Fibroblast of lung (primary cell): ENCODE results near the gene LRMDA. TPM values are rescaled to one million over a fixed set of nuclear protein-coding genes. Genes with fewer than 3 reads are reported as not detected.

Experiments
- DNase-seq, 2 donors: peaks; one replicate each; pipeline versions ENCODE4 v3.0.0 to v3.0.0-alpha.2; 2010; ENCODE audit warnings: low read depth in 2 of 2
- H2AFZ ChIP-seq: 2 replicates; pipeline ENCODE4 v1.5.1; 2012; ENCODE audit warnings: low read length, control low read depth, inconsistent platforms
- H3K27ac ChIP-seq: 2 replicates; pipeline ENCODE4 v1.5.1; 2011; ENCODE audit warnings: low read length, control low read depth; ENCODE audit not compliant: insufficient read depth
- H3K27me3 ChIP-seq: 2 replicates; pipeline ENCODE4 v1.5.1; 2011; ENCODE audit warnings: mild to moderate bottlenecking, low read length; ENCODE audit not compliant: control insufficient read depth, insufficient read depth
- H3K36me3 ChIP-seq: 2 replicates; pipeline ENCODE4 v1.5.1; 2011; ENCODE audit warnings: low read length; ENCODE audit not compliant: control insufficient read depth, insufficient read depth
- H3K4me1 ChIP-seq: 2 replicates; pipeline ENCODE4 v1.5.1; 2011; ENCODE audit warnings: low read length; ENCODE audit not compliant: control insufficient read depth, insufficient read depth; ENCODE audit errors: extremely low read depth
- H3K4me2 ChIP-seq: 2 replicates; pipeline ENCODE4 v1.5.1; 2011; ENCODE audit warnings: low read length, control low read depth; ENCODE audit not compliant: insufficient read depth; ENCODE audit errors: extremely low read depth
- H3K4me3 ChIP-seq, 4 experiments: fragments of 200-600 bp in 1 of 4; sonication (generic) in 1 of 4; replicated peaks in 1 of 4; 2 replicates each; pipeline ENCODE4 v1.5.1; 2011 to 2016; ENCODE audit warnings: low read length in 4 of 4, low read depth in 3 of 4, mild to moderate bottlenecking in 3 of 4, control low read depth in 2 of 4, inconsistent platforms in 1 of 4, mixed read lengths in 1 of 4; ENCODE audit not compliant: insufficient read depth in 1 of 4; ENCODE audit errors: control extremely low read depth in 1 of 4
- H3K79me2 ChIP-seq: 2 replicates; pipeline ENCODE4 v1.5.1; 2012; ENCODE audit warnings: mild to moderate bottlenecking, low read length, inconsistent platforms; ENCODE audit not compliant: control insufficient read depth, insufficient read depth
- H3K9ac ChIP-seq: 2 replicates; pipeline ENCODE4 v1.5.1; 2011; ENCODE audit warnings: mild to moderate bottlenecking, low read length, control low read depth; ENCODE audit not compliant: insufficient read depth
- H3K9me3 ChIP-seq: 2 replicates; pipeline ENCODE4 v1.5.1; 2012; ENCODE audit warnings: low read depth, low read length; ENCODE audit not compliant: control insufficient read depth, insufficient read depth
- H4K20me1 ChIP-seq: 2 replicates; pipeline ENCODE4 v1.5.1; 2011; ENCODE audit warnings: low read length; ENCODE audit not compliant: control insufficient read depth, insufficient read depth; ENCODE audit errors: extremely low read depth
- EZH2 ChIP-seq: IDR thresholded peaks from 2 replicates; pipeline ENCODE4 v1.5.1; 2012; ENCODE audit warnings: low read length, control low read depth, mild to moderate bottlenecking; ENCODE audit errors: missing control alignments
- polyA plus RNA-seq, 2 donors: library from polyadenylated mRNA; depleted of rRNA in 1 of 2; stranded (reverse) in 1 of 2; unstranded in 1 of 2; fragments of >200 nt; gene quantifications; 2 replicates each; pipeline ENCODE4 v1.2.1, GENCODE V29; 2011 to 2012; ENCODE audit warnings: missing spikeins in 1 of 2
- total RNA-seq: library from RNA; depleted of rRNA; stranded (reverse); fragments of >200 nt; gene quantifications from 2 replicates; pipeline ENCODE4 v1.2.1, GENCODE V29; 2014
- TF ChIP-seq, protein P1 (sequence below), 2 donors: IDR thresholded peaks in 1 of 2; conservative IDR thresholded peaks in 1 of 2; 1 replicate in 1 of 2; 2 replicates in 1 of 2; pipeline ENCODE4 v1.5.1; 2011 to 2012; ENCODE audit warnings: low read length in 2 of 2, control low read depth in 1 of 2, inconsistent platforms in 1 of 2, low read depth in 1 of 2, mild to moderate bottlenecking in 1 of 2

LRMDA gene
- total and polyA plus RNA-seq, 2 donors (not counting 1 experiment from before 2014, with no cell fraction given), result 1.7 to 2.0 TPM

DNA sequence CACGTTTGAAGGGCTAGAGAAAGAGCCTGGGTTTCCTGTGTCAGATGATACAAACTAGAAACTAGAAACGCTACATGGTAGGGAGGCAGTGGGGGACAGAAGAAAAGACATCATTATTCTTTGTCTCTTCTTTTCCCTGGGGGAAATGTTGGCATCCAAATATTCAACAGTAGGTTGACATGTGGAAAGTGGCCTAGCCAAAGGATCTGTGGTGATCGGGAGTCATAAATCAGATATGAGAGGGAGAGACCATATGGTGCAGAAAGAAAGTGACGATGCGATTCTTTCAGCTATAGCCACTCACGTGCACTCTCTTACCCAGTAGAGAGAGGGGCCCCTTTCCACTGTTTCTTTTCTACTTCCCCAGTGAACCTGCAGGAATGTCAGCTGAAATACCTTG is 964.7 kb downstream of the LRMDA start:
- Histone ChIP-seq H2AFZ (no peak overlapping the region), H3K27me3 (no peaks in the 10 kb centered on the region), H4K20me1 (no peaks in the 10 kb centered on the region), H3K9me3 (no peaks in the 10 kb centered on the region), H3K4me2 (no peak overlapping the region), H3K79me2 (no peaks in the 10 kb centered on the region), H3K4me1 (no peaks in the 10 kb centered on the region), H3K4me3 (no peak overlapping the region), H3K27ac (no peak overlapping the region), H3K36me3 (no peaks in the 10 kb centered on the region), H3K9ac (no peak overlapping the region)
- TF ChIP-seq, protein P1, sequence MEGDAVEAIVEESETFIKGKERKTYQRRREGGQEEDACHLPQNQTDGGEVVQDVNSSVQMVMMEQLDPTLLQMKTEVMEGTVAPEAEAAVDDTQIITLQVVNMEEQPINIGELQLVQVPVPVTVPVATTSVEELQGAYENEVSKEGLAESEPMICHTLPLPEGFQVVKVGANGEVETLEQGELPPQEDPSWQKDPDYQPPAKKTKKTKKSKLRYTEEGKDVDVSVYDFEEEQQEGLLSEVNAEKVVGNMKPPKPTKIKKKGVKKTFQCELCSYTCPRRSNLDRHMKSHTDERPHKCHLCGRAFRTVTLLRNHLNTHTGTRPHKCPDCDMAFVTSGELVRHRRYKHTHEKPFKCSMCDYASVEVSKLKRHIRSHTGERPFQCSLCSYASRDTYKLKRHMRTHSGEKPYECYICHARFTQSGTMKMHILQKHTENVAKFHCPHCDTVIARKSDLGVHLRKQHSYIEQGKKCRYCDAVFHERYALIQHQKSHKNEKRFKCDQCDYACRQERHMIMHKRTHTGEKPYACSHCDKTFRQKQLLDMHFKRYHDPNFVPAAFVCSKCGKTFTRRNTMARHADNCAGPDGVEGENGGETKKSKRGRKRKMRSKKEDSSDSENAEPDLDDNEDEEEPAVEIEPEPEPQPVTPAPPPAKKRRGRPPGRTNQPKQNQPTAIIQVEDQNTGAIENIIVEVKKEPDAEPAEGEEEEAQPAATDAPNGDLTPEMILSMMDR (conservative IDR thresholded peaks at IDR 0.05 in 1 of 2, IDR thresholded peaks at IDR 0.05 in 1 of 2; ENCODE audit: low read depth in 1 of 2, low read length in 2 of 2), result no peak
- no peak for TF ChIP-seq EZH2
- peak in 1 of 2 donors; percentile 67 for DNase-seq

DNA sequence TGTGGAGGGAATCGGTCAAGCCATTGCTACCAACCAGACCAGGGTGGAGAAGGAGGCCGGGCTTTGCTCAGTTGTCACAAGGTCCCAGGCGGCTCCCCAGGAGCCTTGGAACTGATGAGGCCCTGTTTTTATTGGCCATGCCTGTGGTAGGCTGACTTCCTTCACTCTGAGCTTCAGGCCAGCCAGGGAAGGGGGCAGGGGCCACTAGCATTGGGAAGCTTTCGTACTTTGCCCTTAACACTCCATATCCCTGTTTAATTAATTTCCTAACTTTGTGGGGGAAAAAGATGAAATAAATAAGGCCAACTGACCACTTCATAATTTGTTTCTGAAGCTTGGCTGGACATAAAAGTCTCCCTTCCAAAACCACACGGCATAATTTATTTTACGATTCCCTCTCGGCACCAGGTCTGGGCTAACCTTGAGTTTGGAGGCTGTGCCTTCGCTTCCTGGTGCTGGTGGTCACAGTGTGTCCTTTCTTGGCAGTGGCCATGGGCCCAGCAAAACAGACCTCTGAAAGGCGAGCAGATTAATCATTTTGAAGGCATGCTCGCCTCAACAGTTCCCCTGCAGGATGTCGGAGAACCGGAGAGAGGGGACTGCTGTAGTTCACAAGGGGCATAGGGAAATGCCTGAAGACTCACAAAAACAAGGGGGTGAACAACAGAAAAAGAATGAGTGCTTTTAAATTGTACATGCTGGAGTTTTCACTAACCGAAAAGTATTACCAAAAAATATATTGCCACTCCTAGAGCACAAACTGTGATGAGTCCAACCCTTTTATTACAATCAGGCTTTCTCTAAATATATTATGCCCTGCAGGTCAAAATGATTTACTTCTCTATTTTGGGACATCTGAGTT is 966.0 kb downstream of the LRMDA start:
- Histone ChIP-seq H3K4me2 (no peak overlapping the region), H3K36me3 (no peaks in the 10 kb centered on the region), H3K27me3 (no peaks in the 10 kb centered on the region), H3K79me2 (no peaks in the 10 kb centered on the region), H3K27ac (no peak overlapping the region), H3K4me3 (no peak overlapping the region), H4K20me1 (no peaks in the 10 kb centered on the region), H3K9me3 (no peaks in the 10 kb centered on the region), H3K4me1 (no peaks in the 10 kb centered on the region), H3K9ac (no peak overlapping the region), H2AFZ (peak overlapping the region; percentile 45)
- peak; percentile 42 to 96 for DNase-seq
- TF ChIP-seq EZH2, result no peak
- TF ChIP-seq, protein P1 (conservative IDR thresholded peaks at IDR 0.05 in 1 of 2, IDR thresholded peaks at IDR 0.05 in 1 of 2; ENCODE audit: low read depth in 1 of 2, low read length in 2 of 2), result no peak

DNA sequence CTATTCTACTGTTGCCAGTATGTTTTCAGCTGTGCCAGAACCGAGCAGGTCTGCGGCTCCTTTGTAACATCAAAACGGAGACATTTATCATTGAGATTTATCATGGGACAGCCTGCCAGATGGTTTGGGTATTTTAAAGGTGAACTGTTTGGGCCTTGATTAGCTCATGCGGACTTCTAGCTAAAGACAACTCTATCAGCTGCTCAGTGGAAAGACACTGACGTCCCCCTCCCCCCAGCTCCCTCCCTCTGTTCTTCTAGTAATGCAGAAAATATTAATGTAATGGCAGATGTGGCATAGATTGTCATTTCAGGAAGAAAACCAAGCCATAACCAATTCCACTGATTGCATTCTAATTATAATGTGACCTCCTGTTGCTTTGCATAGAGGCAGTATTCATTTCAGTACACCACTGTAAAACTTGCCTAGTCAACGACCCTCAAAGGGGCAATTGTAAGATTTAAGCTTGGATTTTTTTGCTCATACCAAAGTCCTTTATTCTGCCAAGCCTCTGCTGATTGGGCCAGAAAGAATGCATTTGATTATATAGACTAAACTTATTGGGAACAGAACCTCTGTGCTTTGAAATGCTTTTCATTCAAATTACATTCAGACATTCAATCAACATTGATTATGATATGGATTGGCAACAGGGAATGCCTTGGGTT is 966.8 kb downstream of the LRMDA start:
- peak in 1 of 2 donors; percentile 93 for DNase-seq
- no peaks in the 10 kb centered on the region for H3K36me3 ChIP-seq
- no peaks in the 10 kb centered on the region for H3K79me2 ChIP-seq
- no peak overlapping the region for H3K27ac ChIP-seq
- TF ChIP-seq, protein P1 (conservative IDR thresholded peaks at IDR 0.05 in 1 of 2, IDR thresholded peaks at IDR 0.05 in 1 of 2; ENCODE audit: low read depth in 1 of 2, low read length in 2 of 2), result no peak
- TF ChIP-seq EZH2, result no peak
- H4K20me1 ChIP-seq, result no peaks in the 10 kb centered on the region
- no peak overlapping the region for H3K4me3 ChIP-seq
- no peak overlapping the region for H3K9ac ChIP-seq
- no peaks in the 10 kb centered on the region for H3K9me3 ChIP-seq
- no peaks in the 10 kb centered on the region for H3K4me1 ChIP-seq
- H3K4me2 ChIP-seq, result no peak overlapping the region
- no peaks in the 10 kb centered on the region for H3K27me3 ChIP-seq
- H2AFZ ChIP-seq, result no peak overlapping the region
